GM10266 (cell line): ENCODE results near the gene KAZALD1.
A peak's percentile ranks its signal among the peaks of the same experiment; 100 is the strongest.

ENCODE experiments used
- DNase-seq: peaks from one replicate; pipeline ENCODE4 v3.0.0; 2012; ENCODE audit errors: extremely low spot score
- CTCF ChIP-seq: IDR thresholded peaks from 2 replicates; pipeline ENCODE4 v1.5.1; 2012; ENCODE audit warnings: mild to moderate bottlenecking, low read depth; ENCODE audit not compliant: control insufficient read depth, insufficient read depth; ENCODE audit errors: missing control alignments

Gene KAZALD1

GRCh38 chr10:101095004-101095403 is 33.2 kb downstream of the KAZALD1 start:
- no peak for TF ChIP-seq CTCF

GRCh38 chr10:101095550-101096213 is 33.9 kb downstream of the KAZALD1 start:
- peak; percentile 91 for TF ChIP-seq CTCF

More at GRCh38 chr10:101095004-101095403, 33.2 kb downstream of the KAZALD1 start:
- DNase-seq: no peak

GRCh38 chr10:101096378-101096777 is 34.6 kb downstream of the KAZALD1 start:
- no peak for TF ChIP-seq CTCF

More at GRCh38 chr10:101095550-101096213, 33.9 kb downstream of the KAZALD1 start:
- peak; percentile 80 for DNase-seq

GRCh38 chr10:101097881-101098280 is 36.1 kb downstream of the KAZALD1 start:
- no peak for TF ChIP-seq CTCF
- DNase-seq: no peak

More at GRCh38 chr10:101096378-101096777, 34.6 kb downstream of the KAZALD1 start:
- DNase-seq: no peak

- DNase-seq: no peak
- no peak for TF ChIP-seq CTCF
These were observed 38.1 kb downstream of the KAZALD1 start for GRCh38 chr10:101099901-101100300.

- no peak for DNase-seq
- TF ChIP-seq CTCF: no peak
These were observed 39.6 kb downstream of the KAZALD1 start for GRCh38 chr10:101101372-101101881.

- no peak for DNase-seq
- no peak for TF ChIP-seq CTCF
These were observed 41.6 kb downstream of the KAZALD1 start for GRCh38 chr10:101103430-101103829.
